Inferior parietal cortex (tissue), 1 donor: ENCODE results near the gene OR51V1.
"Not testable (repeated sequence)": the region's sequence is repeated elsewhere in the genome, so short reads cannot be mapped to it uniquely, and the experiment has no call there.

ENCODE experiments used
- DNase-seq: peaks from one replicate; pipeline ENCODE4 v3.0.0-alpha.2; 2016; ENCODE audit errors: extremely low spot score

OR51V1 gene

GRCh38 chr11:5171856-5172255, 28.6 kb downstream of the OR51V1 start:
- no peak for DNase-seq

GRCh38 chr11:5165898-5166297, 34.6 kb downstream of the OR51V1 start:
- not testable (repeated sequence) for DNase-seq

- not testable (repeated sequence) for DNase-seq
Measured at GRCh38 chr11:5164807-5165206, 35.7 kb downstream of the OR51V1 start.

GRCh38 chr11:5161045-5161444, 39.4 kb downstream of the OR51V1 start:
- DNase-seq, result not testable (repeated sequence)

GRCh38 chr11:5160217-5160616, 40.3 kb downstream of the OR51V1 start:
- DNase-seq, result not testable (repeated sequence)

- DNase-seq, result no peak
Measured at GRCh38 chr11:5159806-5160205, 40.7 kb downstream of the OR51V1 start.

GRCh38 chr11:5154657-5155056, 45.8 kb downstream of the OR51V1 start, which contains the start of gene OR52A1:
Gene OR52A1 (minus strand): TSS chr11:5154757. CDS start chr11:5152369, 2,388 bp downstream.
- DNase-seq, result no peak

GRCh38 chr11:5153574-5154431, 46.7 kb downstream of the OR51V1 start:
- DNase-seq, result no peak

- no peak for DNase-seq
Measured at GRCh38 chr11:5151713-5152153, 48.7 kb downstream of the OR51V1 start.
